Stimulated activated CD4-positive, alpha-beta T cell treated with anti-CD3 and anti-CD28 coated beads, Interleukin-4, amount 100 ng/mL, for 24 hours (primary cell): ENCODE measurements around the gene ETFBKMT.
A peak's percentile ranks its signal among the peaks of the same experiment; 100 is the strongest.

Experiments
- DNase-seq: peaks from one replicate; pipeline ENCODE4 v3.0.0-alpha.2; 2020

The ETFBKMT gene

GRCh38 chr12:31659087-31659942, at the start of gene ETFBKMT:
Gene ETFBKMT (plus strand): TSS chr12:31659688. CDS start chr12:31661954, 2,266 bp downstream.
- DNase-seq: peak; percentile 95

- no peak for DNase-seq
Measured at GRCh38 chr12:31612819-31613218, 46.7 kb upstream of the ETFBKMT start.

GRCh38 chr12:31618228-31619025, 41.1 kb upstream of the ETFBKMT start:
- DNase-seq: no peak

- no peak for DNase-seq
Measured at GRCh38 chr12:31620311-31620710, 39.2 kb upstream of the ETFBKMT start.

- no peak for DNase-seq
Measured at GRCh38 chr12:31622038-31622437, 37.5 kb upstream of the ETFBKMT start.

- no peak for DNase-seq
Measured at GRCh38 chr12:31626270-31626995, 33.1 kb upstream of the ETFBKMT start.

GRCh38 chr12:31627456-31628054, 31.9 kb upstream of the ETFBKMT start:
- no peak for DNase-seq

- no peak for DNase-seq
Measured at GRCh38 chr12:31629756-31630732, 29.4 kb upstream of the ETFBKMT start.

GRCh38 chr12:31631023-31631724, 28.3 kb upstream of the ETFBKMT start:
- DNase-seq: no peak

- DNase-seq: no peak
Measured at GRCh38 chr12:31631809-31632208, 27.7 kb upstream of the ETFBKMT start.

GRCh38 chr12:31633464-31633863, 26.0 kb upstream of the ETFBKMT start:
- DNase-seq: no peak

- no peak for DNase-seq
Measured at GRCh38 chr12:31634620-31635019, 24.9 kb upstream of the ETFBKMT start.

- DNase-seq: no peak
Measured at GRCh38 chr12:31641509-31642090, 17.9 kb upstream of the ETFBKMT start.

GRCh38 chr12:31644536-31644935, 15.0 kb upstream of the ETFBKMT start:
- no peak for DNase-seq

GRCh38 chr12:31645924-31646323, 13.6 kb upstream of the ETFBKMT start:
- DNase-seq: no peak

- DNase-seq: no peak
Measured at GRCh38 chr12:31647086-31647491, 12.4 kb upstream of the ETFBKMT start.

GRCh38 chr12:31650918-31651317, 8.6 kb upstream of the ETFBKMT start:
- no peak for DNase-seq

GRCh38 chr12:31651893-31652521, 7.5 kb upstream of the ETFBKMT start:
- DNase-seq: no peak

GRCh38 chr12:31655208-31655607, 4.3 kb upstream of the ETFBKMT start:
- DNase-seq: no peak

GRCh38 chr12:31655792-31656191, 3.7 kb upstream of the ETFBKMT start:
- DNase-seq: no peak
